Non-pigmented ciliary epithelial cell (primary cell): ENCODE results near the gene RAPGEF1.
A peak's percentile ranks its signal among the peaks of the same experiment; 100 is the strongest.

Source experiments
- DNase-seq: peaks from one replicate; pipeline ENCODE4 v3.0.0-alpha.2; 2010; ENCODE audit warnings: low read depth

RAPGEF1 gene

GRCh38 chr9:131752231-131752884 is 12.5 kb upstream of the RAPGEF1 start:
- no peak for DNase-seq

- no peak for DNase-seq
Observed at GRCh38 chr9:131748411-131748955, 8.6 kb upstream of the RAPGEF1 start.

GRCh38 chr9:131747352-131747751 is 7.5 kb upstream of the RAPGEF1 start:
- no peak for DNase-seq

- no peak for DNase-seq
Observed at GRCh38 chr9:131745610-131746009, 5.7 kb upstream of the RAPGEF1 start.

GRCh38 chr9:131744720-131745201 is 4.9 kb upstream of the RAPGEF1 start:
- DNase-seq: no peak

- no peak for DNase-seq
Observed at GRCh38 chr9:131744171-131744719, 4.4 kb upstream of the RAPGEF1 start.

GRCh38 chr9:131743501-131743900 is 3.6 kb upstream of the RAPGEF1 start:
- DNase-seq: no peak

- no peak for DNase-seq
Observed at GRCh38 chr9:131743096-131743495, 3.2 kb upstream of the RAPGEF1 start.

GRCh38 chr9:131740898-131741297 is 1.0 kb upstream of the RAPGEF1 start:
- DNase-seq: no peak

GRCh38 chr9:131739133-131739958 is 530 bp downstream of the RAPGEF1 start:
- DNase-seq: no peak

GRCh38 chr9:131738293-131739132 is 1.4 kb downstream of the RAPGEF1 start:
- DNase-seq: no peak

- no peak for DNase-seq
Observed at GRCh38 chr9:131737426-131737825, 2.5 kb downstream of the RAPGEF1 start.

- no peak for DNase-seq
Observed at GRCh38 chr9:131736431-131736830, 3.4 kb downstream of the RAPGEF1 start.

GRCh38 chr9:131735238-131736128 is 4.4 kb downstream of the RAPGEF1 start:
- DNase-seq: no peak

- DNase-seq: no peak
Observed at GRCh38 chr9:131734781-131735180, 5.1 kb downstream of the RAPGEF1 start.

GRCh38 chr9:131734165-131734610 is 5.7 kb downstream of the RAPGEF1 start:
- no peak for DNase-seq

GRCh38 chr9:131733541-131734061 is 6.3 kb downstream of the RAPGEF1 start:
- peak; percentile 89 for DNase-seq

GRCh38 chr9:131732636-131733289 is 7.1 kb downstream of the RAPGEF1 start:
- no peak for DNase-seq

- DNase-seq: no peak
Observed at GRCh38 chr9:131732061-131732526, 7.8 kb downstream of the RAPGEF1 start.

- no peak for DNase-seq
Observed at GRCh38 chr9:131731644-131732043, 8.2 kb downstream of the RAPGEF1 start.
